ENCODE data around the gene MYO5C.

Gene MYO5C, protein sequence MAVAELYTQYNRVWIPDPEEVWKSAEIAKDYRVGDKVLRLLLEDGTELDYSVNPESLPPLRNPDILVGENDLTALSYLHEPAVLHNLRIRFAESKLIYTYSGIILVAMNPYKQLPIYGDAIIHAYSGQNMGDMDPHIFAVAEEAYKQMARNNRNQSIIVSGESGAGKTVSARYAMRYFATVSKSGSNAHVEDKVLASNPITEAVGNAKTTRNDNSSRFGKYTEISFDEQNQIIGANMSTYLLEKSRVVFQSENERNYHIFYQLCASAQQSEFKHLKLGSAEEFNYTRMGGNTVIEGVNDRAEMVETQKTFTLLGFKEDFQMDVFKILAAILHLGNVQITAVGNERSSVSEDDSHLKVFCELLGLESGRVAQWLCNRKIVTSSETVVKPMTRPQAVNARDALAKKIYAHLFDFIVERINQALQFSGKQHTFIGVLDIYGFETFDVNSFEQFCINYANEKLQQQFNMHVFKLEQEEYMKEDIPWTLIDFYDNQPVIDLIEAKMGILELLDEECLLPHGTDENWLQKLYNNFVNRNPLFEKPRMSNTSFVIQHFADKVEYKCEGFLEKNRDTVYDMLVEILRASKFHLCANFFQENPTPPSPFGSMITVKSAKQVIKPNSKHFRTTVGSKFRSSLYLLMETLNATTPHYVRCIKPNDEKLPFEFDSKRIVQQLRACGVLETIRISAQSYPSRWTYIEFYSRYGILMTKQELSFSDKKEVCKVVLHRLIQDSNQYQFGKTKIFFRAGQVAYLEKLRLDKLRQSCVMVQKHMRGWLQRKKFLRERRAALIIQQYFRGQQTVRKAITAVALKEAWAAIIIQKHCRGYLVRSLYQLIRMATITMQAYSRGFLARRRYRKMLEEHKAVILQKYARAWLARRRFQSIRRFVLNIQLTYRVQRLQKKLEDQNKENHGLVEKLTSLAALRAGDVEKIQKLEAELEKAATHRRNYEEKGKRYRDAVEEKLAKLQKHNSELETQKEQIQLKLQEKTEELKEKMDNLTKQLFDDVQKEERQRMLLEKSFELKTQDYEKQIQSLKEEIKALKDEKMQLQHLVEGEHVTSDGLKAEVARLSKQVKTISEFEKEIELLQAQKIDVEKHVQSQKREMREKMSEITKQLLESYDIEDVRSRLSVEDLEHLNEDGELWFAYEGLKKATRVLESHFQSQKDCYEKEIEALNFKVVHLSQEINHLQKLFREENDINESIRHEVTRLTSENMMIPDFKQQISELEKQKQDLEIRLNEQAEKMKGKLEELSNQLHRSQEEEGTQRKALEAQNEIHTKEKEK (N-terminal part only)

DNA sequence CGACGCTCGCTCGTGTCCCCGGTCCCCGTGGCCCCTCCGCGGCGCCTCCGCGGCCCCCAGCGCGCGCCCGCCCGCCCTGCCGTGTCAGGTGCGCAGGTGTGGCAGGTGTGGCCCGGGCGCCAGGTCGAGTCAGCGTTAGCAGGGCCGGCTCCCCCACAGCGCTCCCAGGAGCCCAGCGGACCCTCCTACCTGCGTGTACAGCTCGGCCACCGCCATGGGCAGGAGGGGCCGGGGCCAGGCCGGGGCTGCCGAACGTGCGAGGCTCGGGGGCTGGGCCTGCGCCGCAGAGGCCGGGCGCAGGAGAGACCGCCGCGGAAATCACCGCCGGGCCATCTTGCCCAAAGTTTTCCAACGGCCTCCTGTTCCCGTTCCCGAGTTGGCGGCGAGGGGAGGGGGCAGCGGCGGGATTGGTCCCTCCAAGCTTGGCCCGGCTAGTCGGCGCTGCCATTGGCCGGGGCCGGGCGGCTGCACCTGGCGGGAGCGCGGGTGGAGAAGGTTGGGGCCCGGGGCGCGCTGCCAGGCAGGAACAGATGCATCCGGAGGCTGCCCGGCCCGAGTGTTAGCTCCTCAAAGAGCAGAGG is at the start of gene MYO5C:
MYO5C (minus strand) TSS at position 384 of the 581 bp plus-strand sequence; CDS start at position 216, 168 bp downstream.
- DNase-seq = no peak

DNA sequence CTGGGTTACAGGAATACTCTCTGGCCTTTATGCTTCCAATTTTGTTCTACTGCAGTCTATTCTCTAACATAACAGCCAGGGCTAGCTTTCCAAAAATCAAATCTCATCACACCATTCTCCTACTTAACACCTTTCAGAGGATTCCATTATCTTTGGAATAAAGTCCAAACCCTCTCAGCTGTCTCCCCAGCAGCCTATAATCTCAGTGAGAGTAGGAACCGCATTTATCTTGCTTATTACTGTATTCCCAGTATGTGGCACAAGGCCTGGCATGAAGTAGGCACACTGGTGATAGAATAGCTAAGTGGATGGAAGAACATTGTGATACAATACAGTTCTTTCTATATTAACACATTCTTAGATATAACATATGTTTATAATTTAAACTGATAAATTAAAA is 49.0 kb upstream of the MYO5C start:
- DNase-seq = no peak

DNA sequence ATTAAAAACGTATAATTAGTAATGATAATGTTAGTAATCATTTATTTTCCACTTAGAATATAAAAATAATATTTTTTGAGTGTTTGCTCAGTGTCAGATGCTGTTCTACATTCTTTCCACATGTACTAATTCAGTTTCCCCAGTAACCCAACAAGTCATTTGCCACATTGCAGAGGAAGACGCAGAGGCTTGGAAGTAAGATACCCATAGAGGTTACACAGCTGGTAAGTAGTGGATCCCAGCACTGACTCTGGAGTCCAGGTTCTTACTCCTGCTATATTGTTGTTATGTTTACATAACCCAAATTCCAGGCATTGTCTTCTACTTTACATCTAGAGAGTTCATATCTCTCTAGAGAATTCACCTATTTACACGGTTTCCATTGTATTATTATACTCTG is 48.2 kb upstream of the MYO5C start:
- no peak for DNase-seq

DNA sequence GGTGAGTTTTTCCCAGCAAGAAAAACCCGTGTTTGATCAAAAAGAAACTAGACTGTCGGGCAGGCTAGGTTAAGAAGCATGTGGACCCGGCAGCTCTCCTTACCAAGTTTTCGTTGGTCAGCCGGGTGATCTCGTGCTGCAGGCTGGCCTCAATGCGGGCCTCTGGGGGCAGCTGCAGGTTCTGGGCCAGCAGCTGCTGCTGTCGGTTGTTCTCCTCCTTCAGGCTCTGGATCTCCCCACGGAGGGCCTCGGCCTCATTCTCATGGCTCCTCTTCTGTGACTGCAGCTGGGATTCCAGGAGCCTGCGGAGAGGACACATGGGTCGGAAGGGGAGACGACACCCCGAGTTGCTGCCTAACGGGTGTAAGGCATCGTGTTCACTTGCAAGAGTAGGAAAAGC is 44.5 kb upstream of the MYO5C start:
- DNase-seq = no peak

DNA sequence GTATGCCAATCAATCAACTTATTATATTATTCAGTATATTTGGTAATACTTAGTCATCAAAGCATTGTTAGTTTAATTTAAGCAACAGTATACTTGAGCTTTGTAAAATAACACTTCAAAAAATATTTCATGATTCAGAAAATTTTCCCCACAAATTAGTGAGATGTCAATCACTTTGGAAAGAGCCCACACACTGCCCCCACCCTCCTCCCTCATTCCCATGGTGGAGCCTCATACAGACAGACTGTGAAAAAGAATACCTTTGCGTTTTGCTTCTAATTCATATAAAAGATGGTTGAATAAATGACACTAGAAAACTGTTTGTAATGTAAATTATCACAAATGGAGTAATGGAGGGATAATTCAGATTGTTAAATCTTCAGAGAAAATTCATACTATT is 43.3 kb upstream of the MYO5C start:
- no peak for DNase-seq

DNA sequence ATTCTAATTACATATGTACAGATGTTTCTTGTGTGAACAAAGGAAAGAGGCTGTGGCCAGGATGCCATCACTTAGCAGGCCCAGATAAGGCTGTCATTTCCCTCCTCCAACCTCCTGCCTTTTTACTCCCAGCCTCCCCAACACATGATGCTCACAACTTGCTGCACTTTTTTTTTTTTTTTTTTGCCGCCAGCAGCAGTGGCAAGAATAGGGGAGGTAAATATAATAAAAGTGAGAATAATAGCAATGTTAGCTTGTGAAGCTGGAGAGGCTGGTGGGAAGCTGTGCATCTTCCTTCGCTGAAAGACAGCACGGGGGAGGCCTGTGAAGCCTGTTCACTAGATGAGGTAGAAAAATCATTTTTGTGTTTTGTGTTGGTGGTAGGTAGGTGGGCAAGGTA is 42.5 kb upstream of the MYO5C start:
- DNase-seq = no peak

DNA sequence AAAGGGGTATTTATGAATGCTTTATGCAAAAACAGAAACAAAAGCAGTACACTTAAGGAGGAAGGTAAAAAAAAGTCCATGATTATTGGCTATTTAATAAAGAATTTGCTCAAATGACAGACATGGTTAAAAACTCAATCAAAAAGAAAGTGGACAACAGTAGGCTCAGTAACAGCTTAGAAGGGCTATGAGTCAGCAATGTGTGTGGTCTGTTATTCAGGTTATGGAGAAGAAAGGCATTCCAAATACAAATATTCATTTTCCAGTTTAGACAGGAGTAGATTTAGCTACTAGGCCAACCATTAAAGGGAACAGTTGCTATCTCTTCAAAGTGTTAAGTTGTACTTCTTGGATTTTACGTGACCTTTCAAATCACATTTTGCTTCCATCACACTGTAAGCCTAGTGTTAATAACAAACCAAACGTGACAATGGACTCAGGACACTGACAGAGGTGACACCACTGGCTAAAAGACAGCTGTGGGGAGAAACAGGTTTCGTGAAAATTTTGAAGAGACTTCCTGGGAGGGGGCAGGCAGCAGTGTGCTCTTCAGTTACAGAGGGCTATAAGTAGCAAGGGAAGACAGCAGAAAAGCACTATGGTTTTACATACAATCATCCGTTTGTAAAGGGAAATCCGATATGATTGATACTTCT is 41.7 kb upstream of the MYO5C start:
- DNase-seq = no peak

DNA sequence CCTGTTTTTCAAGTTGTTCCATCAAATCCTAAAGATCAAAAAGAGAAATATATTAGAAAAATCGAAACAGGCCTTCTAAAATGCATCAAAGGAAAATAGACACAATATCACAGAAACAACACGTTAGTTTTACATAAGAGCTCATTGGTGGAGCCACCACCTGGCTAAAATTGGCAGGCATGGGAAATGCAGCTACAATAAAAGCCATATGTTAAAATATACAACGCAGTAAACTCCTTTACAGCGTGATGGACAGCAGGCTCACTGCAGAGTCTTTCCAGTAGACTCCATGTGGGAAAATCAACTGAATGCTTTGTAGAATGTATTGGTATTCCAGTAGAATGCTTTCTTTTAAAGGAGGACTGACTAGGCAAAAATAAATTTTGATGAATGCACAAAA is 40.9 kb upstream of the MYO5C start:
- DNase-seq = no peak

DNA sequence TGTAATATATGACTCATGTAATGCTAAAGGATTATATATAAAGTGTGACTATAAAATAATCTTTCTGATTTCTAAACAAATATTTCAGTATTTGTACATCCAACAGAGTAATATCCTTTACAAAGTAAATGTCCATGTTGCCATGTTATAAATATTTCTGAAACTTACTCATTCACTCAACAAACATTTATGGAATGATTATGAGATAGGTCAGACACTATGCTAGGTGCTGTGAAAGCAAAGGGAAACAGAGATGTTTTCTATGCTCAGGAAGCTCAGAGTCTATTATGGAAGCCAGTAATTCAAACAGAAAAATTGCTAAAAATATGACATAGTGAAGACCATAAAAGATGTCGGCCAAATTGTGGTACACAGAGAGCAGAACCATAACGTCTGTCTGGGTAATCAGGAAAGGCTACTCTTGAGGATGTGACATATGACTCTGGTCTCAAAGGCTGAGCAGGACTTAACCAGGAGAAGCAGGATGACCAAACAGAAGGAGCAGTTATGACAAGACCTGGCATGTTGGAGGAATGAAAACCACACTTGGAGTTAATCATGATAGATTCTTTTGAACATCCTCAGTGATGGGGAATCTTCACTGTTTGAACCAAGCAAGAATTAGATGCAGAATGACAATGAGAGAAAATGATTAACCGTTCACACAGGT is 39.0 kb upstream of the MYO5C start:
- DNase-seq = no peak

DNA sequence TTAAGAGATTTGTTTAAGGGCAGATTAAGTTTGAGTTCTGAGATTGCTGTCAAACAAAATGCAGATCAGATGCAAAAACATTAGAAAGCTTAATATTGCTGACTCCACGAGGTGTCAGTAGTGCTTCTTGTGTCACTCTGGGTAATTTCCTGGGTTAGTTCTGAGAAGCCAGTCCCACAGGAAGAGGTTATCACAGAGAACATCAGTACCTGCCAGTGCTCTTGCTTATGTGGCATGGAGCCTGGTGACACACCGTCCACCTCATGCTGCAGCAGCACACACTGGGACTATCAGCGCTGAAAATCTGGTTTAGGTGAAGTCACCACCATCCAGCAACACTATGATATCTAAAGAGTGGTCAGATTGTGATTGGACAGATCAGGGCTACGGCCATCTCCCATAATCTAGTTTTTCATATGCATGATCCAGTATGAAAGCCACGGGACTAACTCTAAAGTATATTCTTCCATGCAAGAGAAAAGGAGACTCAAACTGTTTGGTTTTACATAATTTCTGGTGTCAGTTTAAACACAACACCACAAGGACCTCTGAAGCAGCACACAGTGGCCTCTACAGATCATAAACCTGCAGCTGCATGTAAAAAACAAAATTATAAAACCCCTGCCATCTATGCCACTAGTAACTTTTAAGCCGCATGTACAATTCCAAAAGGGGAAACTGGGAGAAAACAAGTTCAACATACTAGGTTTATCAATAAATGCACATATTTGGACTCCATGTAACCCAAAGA is 36.1 kb upstream of the MYO5C start:
- DNase-seq = peak; percentile 14 to 15

DNA sequence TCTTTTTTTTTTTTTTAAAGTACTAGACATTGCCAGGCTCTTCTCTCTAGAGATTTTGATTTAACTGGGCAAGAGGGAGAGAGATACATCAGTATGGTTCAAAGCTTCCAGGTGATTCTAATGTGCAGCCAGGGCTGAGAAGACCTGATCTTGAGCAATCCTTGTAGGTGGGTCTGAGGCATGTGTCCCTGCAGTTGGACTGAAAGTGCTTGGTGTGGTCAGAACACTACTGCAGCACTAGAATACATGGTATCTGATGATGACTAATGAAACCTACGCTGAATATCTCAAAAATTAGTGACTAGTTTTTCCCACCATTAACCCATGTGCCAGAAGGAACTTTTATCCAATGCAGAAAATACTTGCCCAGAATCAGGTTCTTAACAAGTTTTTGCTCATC is 34.4 kb upstream of the MYO5C start:
- DNase-seq = no peak

DNA sequence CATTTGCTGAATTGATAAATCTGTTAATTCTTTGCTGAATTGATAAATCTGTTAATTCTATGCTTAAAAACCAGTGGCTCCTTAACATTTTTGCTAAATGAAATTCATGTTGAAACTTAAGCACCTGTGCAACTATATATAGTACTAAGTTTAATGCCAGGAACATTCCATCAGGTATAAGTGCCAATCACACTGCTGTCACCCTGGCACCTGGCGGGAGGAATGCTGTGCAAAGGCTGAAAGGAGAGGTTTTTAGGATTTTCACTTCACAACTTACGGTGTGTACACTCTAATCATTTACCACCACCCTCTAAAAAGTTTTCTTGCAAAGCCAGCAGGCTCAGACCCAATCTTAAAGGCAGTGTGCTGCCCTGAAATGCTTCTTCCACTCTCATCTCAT is 33.5 kb upstream of the MYO5C start:
- DNase-seq = no peak

DNA sequence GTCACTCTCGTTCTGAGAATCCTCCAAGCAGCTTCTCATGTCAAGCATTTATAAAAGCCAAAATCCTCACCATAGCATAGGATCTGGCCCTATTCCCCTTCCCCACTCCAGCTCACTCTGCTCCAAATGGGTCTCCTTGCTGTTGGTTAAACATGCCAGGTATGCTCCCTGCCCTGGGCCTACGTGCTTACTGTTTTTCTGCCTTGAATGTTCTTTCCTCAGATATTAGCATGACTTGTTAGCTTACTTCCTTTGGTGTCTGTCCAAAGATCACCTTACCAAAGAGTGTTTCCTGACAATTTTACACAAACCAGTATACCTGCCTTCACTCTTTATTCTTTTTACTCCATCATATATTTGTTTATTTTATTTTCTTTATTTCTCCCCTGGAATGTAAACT is 33.1 kb upstream of the MYO5C start:
- DNase-seq = no peak

DNA sequence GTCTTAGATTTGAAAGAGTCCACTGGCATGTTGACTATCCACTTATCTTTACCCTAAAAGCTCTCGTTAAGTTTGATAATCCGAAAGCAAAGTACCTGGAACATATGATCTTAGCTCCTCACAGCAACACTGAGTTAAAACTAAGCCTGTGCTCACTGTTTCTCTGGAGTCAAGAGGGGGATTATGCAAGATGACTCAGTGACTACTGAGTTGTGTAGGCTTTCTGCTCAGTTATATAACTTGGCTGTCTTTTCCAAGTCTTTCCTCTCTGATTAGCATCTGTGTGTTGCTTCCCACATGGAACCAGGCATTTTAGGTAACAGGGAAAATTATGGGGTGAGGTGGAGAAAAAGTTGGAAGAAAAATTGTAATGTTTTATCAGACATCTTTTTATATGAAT is 31.2 kb upstream of the MYO5C start:
- DNase-seq = peak in 1 of 2 donors; percentile 71

DNA sequence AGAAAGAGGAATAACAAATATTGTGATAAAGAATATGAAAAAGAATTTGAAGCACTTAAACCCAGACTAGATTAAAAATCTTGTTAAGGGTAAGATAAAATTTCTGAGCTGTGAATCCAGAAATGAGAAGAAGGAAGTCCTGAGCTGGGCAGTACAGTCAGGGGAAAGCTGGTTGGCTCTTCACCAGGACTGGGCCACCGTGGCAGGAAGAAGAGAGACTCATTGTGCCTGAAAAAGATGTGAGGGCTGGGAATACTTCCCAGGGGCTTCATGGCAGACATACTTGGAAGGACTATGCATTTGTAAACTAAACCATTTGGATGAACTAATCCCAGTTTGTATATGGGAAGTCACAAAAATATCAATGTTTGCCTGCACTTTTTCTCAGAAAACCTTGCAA is 28.5 kb upstream of the MYO5C start:
- DNase-seq = no peak

DNA sequence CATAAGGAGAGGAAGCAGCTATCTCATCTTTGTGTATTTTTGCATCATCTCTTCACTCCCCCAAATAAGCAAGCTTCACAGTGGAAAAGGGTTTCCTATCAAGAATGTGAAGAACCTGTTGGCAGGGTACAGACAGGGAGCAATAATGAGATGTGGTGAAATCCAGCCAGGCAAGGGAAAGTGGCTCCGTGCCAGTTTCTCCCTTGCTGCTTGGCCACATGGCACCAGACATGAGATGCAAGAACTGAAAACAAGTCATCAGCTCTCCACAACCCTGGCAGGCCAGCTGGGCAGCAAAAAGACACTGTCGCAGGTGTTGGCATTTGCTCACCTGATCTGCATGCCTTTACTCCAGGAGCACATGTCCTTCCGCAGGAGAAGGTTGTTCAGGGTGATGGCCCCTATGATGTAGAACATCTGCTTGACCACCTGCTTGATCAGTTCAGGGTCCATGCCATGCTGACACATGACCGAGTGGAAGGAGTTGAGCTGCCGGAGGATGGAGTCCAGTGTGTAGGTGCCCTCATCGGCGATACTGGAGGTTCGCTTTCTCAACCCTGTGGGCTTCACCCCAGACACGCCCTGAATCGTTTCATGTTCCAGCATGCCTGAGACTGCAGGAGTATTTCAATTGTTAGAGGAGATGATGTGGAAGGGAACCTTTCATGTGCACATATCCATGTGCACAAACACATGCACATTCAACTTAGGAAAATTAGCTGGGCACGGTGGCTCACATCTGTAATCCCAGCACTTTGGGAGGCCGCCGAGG is 23.3 kb upstream of the MYO5C start:
- no peak for DNase-seq

DNA sequence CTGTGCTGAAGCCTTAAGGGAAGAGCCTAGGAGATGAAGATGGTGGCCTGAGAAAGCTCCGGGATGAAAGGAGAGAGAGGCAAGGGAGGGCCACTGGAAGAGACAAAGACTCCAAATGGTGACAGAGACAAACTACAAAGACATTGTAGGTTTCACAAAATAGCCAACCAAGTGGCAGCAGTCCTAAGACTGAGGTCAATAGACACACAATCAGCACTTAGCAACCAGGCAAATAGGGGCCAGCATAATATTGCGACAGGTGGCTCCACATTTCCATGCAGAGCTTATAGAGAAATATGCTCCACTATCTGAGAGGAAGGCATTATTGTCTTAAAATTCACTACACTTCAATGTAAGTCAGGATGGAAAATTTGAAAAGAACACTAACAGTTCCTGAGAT is 22.1 kb upstream of the MYO5C start:
- DNase-seq = no peak

DNA sequence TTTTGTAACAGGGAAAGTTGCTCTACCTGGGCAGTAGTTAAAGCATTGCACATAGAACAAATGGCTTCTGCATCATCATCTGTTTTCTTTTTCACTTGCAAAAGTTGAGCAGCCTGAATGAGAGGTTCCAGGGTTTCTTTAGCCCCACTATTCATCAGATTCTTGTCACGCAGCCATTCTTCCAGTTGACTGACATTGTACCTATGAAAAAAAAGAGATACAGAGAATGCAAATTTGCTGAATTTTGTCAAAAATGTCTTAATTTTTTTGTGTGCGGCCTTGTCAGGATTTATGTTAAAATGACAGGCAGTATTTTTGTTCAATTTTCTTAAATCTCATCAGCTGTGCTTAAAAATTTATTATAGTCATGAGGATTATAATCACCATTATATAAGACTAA is 21.4 kb upstream of the MYO5C start:
- no peak for DNase-seq

DNA sequence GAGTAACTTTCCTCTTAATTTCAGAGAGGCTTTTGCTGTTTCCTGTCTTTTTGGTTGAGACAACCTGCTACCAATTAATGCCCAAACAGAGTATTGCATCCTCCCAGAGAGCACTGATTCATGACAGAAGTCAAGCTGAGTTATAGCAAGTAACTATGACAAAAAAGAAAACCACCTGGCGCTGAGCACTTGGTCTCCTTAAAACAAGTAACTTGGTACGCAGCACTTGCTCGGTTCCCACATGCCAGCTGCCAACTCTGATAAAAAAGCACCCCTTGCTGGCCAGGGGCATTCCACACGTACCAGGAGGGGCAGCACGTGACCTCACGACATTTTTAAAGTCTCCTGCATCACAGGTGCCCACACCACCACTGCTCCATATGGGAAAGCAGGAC is 13.5 kb upstream of the MYO5C start:
- DNase-seq = no peak

Measured in hippocampal formation (tissue), 2 donors.